GM19023 (cell line): ENCODE data around the gene BID.

Experiments
- ATAC-seq: cut with Tn5 transposase; IDR thresholded peaks from one replicate; pipeline ENCODE4 v1.9.1; 2021; ENCODE audit warnings: mild to moderate bottlenecking, moderate library complexity; ENCODE audit not compliant: unreplicated experiment

The BID gene

DNA sequence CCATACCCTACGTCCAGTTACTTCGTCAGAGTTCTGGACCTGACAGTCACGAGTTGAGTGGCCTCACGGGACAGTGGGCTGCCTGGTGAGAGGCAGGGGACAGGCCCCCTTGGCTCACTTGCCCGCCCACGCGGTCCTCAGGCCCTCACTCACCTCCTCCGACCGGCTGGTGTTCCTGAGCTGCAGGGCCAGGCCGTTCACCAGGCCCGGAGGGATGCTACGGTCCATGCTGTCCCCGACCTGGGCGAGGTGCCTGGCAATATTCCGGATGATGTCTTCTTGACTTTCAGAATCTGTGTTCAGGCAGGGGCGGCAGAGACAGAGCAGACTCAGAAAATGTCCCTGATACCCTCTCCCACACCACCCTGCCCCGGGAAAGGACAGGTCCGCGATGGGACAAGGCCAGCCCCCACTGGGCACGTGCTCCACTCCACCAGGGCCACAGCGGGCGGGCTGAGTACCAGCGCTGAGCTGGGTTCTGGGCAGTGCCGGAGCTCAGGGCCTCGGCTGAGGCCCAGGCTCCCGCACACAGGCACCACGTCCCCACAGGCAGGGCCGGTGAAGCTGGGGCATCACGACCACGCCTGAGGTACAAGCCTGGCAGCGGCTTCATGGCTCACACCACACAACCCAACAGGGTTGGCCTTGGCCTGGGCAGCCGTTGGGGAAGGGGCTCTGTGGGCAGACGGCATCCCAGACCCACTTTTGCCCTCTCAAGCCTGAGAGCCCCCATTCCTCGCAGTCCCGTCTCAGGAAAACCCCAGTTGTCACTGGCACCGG lies 34.9 kb downstream of the BID start:
- ATAC-seq = no peak

DNA sequence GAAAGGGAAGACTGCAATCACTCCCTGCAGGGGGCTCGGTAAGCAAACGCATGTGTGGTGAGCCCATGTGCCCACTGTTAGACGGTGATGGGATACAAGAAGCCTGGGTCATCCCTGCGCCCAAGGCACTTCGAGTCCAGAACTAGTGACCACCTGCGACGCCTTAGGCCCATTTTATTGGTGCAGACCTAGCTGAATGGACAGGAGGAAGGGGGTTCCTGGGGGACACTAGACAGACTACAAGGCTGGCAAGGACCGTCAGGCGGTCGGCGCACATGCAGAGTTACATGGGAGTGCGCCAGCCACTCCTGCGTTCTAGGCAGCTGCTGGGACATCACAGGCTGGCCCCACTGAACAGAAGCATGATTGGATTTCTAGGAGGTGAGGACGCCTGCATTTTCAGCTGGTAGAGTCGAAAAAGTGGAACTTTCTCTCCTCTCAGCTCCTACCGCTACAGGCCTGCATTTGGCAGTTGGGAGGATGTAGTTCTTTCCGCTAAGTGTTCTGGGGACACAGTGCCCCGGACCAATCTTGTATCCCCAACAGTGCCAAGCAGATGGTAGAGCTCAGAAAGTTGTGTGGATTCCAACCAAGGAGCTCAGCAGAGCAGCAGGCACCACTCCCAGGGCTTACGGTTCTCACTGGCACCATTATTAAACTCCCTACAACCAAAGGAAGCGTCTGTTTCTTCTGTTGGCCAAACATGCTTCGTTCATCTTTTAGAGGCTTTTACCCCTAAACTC lies 35.7 kb downstream of the BID start:
- no peak for ATAC-seq

DNA sequence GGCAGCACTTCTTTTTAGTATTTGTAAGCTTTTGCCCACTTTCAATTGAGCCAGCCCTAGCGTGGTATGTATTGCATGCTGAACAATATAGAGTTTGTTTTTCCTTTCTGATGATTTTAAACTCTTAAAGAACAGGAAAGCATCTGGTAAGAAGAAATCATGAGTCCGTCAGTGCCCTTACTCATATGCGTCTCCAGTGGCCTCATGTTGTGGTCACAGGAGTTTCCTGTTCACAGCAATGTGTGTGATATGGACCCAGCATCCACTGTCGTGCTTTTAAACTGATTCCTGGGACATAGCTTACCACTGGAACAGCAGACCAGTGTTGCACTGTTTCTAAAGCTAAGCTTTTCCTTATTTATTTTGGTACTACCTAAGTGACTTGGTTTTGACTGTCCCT lies 40.1 kb downstream of the BID start:
- ATAC-seq = no peak

DNA sequence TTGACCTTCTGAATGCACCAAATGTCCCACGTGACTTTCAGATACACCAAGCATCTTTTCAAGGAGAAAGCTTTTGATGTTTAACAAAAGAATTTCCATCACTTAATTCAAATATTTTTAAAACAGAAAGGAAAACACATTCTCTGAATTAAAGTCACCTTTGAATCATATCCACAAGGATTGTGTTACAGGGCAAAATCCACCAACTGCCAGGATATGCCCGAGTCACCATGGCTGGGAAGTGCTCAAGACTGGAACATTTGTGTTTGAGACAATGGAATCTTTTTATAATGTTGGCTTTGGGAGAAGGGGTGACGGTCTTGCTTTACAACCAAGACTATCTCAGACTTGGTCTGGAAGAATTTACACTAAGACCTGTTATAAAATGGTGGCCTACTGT lies 40.8 kb downstream of the BID start:
- ATAC-seq = no peak

DNA sequence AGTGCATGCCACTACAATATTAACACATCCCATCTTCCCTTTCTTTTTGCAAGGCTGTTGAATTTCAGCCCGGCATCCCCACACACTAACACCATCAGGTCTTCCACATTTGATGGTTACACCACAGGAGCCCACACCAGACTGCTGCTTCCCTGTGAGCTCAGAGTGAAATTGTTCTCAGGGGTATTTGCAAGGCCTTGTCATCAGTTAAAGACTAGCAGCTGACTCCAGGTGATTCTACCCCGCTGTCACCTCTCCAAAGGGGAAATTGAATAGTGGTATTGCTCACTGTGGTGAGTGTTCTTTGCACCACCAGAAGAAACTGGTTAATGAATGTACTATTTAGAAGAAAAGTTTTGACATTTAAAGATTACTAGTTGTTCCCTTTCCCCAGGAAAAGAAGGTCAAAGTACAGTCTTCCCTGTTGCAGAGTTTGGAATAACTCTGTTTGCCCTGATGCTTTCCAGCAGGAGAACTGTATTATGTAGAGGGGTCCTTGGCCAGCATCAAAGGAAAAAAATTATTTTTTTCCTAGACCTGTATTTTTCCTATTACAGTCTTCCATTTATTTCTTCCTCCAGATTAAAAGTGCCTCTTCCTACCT lies 41.9 kb downstream of the BID start:
- ATAC-seq = no peak

DNA sequence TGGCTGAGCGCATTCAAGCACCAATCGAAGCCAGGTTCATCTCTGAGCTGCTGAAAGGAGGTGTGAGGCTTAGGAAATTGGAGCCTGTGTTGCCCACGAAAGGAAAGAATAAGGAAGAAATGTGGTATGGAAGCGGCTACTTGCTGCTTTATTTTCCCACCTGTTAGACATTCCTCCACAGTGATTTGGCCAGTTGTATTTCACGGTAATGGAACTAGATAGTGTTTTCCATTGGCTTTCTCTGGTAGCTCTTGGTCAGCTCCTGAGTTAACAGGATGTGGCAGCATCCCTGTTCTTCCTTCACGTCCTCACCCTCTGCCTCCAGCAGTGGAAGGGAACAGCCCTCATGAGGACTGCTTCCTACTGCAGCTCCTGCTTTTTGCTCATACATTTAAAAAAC lies 44.7 kb downstream of the BID start:
- no peak for ATAC-seq

DNA sequence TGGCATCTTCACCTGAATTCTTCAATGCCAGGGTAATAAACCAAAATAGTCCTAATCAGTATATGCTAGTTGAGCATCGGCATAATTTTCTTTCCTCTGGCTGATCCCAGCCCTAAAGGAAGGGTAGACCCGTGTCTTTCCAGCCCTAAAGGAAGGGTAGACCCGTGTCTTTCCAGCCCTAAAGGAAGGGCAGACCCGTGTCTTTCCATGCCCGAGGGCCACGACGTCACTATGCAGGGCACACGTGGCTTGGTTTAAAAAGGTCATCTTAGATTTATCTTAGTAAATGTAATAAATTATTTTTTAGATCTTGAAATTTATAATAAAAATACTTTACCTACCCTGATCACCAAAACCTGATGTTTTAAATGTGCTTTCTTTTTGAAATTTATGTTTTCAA lies 45.5 kb downstream of the BID start:
- no peak for ATAC-seq

DNA sequence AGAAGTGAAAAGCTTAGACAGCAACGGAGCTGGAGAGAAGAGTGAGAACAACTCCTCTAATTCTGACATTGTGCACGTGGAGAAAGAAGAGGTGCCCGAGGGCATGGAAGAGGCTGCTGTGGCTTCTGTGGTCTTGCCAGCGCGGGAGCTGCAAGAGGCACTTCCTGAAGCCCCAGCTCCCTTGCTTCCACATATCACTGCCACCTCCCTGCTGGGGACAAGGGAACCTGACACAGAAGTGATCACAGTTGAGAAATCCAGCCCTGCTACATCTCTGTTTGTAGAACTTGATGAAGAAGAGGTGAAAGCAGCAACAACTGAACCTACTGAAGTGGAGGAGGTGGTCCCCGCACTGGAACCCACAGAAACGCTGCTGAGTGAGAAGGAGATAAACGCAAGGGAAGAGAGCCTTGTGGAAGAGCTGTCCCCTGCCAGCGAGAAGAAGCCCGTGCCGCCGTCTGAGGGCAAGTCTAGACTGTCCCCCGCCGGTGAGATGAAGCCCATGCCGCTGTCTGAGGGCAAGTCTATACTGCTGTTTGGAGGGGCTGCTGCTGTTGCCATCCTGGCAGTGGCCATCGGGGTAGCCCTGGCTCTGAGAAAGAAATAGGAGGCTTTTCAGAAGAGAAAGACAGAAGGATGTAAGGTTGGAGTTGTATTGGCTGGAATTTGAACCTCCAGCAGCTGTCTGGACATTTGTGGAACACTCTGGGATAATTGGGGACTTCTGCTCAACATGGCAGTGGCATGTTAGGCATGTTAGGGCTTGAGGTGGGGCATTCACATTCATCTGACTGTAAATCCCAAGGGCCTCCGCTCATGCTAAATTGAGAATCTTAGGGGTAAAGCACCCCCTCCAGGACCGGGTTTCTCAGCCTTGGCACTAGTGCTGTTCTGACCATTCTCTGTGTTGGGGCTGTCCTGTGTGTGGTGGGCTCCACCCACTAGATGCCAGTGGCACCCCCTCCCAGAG lies 47.1 kb downstream of the BID start:
- ATAC-seq = no peak

DNA sequence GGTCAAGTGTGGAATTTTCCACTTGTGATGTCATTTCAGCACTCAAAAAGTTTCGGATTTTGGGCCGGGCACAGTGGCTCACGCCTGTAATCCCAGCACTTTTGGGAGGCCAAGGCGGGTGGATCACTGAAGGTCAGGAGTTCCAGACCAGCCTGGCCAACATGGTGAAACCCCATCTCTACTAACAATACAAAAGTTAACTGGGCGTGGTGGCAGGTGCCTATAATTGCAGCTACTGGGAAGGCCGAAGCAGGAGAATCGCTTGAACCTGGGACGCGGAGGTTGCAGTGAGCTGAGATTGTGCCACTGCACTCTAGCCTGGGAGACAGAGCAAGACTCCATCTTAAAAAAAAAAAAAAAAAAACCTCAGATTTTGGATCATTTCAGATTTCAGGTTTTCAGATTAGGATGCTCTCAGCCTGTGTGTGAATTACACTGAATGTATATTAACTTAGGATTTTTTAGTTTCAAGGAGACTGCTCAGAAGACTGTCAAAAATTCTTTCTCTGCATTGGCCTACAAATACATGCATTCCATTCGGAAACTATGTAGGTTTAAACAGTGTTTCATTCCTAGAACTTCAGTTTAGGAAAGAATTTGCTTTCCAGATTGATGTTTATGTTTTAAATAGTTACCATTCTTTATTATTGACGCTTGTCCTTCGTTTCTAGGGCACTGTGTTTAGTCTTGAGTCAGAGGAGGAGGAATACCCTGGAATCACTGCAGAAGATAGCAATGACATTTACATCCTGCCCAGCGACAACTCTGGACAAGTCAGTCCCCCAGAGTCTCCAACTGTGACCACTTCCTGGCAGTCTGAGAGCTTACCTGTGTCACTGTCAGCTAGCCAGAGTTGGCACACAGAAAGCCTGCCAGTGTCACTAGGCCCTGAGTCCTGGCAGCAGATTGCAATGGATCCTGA lies 48.0 kb downstream of the BID start:
- ATAC-seq = no peak

DNA sequence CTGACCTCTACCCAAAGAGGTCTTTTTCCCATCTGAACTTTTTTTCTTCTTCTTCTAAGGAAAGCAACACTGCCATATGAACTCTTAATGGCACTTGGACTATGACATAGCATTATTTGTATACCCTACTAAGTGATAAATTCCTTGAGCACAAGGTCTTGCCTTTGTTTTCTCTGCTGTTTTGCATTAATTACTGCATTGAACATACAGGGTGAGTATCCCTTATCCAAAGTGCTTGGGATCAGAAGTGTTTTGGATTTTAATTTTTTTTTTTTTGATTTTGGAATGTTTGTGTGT lies 48.8 kb downstream of the BID start:
- ATAC-seq = no peak

DNA sequence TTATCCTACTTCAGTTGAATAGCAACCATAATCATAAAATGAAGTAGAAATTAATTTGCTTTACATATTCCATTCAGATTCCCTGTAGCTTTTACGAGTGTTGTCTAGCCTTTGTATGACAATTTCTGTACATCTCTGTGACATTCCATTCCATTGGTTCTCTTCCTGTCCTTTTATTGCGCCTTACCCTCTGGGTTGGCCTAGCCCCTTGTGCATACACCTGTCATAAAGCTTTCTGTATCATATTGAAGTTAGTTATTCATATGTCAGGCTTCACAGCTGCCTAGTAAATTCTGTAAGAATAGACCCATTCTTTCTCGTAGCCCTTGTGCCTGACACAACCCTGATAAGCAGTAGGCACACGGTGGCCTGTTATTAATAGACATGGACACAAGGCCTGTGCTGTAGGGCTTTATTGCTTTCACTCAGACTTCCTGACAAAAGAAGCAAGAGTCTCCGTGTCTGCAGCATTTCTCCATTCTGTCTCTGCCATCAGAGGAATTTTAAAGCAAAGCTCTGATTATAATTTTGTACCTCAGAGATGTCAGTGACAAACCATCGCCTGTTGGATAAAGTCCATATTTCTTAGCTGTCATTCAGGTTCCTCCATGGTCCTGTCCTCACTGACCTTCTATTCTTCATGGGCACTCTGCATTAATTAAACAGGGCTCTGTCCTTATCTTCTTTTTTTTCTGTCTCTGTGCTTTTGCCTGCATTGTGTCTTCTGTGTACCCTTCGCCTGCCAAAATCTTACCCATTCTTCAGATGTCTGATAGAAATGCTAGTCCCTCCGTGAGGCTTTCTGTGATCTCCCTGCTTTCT lies 49.4 kb downstream of the BID start:
- ATAC-seq = no peak

DNA sequence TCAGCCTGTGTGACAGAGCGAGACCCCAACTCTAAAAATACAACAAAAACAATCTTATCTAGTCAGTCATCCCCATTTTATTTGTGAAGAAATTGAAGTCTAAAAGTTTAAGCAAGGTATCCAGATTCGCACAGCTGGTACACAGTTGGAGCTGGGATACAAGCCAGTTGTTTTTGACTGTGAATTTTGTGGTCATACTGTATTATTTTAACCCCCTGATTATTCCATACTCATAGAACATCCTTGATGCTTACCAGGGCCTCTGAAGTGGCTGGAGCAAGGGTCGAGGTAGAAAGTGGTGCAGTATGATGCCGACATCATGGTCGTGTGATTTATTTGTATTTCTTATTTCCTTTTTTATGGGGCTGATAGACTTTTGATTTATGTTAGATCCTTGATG lies 50.0 kb downstream of the BID start:
- ATAC-seq = no peak

DNA sequence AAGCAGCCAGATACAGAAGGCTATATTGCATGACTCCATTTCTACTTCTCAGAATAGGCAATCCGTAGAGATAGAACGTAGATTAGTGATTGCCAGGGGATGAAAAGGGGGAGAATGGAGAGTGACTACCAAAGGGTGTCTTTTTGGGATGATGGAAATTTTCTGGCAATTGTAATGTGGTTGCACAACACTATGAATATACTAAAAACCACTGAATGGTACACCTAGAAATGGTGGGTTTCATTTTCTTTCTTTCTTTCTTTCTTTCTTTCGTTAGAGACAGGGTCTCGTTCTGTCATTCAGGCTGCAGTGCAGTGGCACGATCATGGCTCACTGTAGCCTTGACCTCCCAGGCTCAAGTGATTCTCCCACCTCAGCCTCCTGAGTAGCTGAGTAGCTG lies 54.4 kb downstream of the BID start:
- no peak for ATAC-seq

DNA sequence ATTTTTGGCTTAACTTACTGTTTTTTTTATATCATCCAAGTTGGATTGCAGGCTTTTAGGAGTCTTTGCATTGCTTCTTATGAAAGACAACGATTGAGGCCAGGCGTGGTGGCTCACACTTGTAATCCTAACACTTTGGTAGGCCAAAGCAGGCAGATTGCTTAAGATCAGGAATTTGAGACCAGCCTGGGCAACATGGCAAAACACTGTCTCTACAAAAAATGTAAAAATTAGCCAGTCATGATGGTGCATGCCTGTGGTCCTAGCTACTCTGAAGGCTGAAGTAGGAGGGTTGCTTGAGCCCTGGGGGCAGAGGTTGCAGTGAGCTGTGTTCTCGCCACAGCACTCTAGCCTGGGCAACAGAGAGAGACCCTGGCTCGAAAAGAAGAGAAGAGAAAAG lies 56.6 kb downstream of the BID start:
- ATAC-seq = no peak

DNA sequence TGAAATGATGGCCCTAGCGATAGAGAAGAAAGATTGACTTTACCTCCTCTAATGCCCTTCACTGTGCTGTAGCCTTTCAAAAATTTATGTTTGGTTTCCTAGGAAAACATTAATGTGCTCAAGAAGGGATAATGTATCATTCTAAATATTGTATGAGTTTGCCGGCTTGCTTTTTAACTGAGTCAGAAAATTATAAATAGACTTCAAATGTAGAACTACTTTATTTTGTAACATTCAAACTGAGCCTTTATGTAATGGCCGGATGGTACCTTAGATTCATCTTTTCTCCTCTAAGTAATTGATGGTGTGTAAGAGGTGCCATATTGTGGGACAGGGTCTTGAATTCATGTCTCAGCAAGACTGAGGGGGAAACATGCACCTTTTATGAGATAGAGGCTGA lies 57.7 kb downstream of the BID start:
- no peak for ATAC-seq

DNA sequence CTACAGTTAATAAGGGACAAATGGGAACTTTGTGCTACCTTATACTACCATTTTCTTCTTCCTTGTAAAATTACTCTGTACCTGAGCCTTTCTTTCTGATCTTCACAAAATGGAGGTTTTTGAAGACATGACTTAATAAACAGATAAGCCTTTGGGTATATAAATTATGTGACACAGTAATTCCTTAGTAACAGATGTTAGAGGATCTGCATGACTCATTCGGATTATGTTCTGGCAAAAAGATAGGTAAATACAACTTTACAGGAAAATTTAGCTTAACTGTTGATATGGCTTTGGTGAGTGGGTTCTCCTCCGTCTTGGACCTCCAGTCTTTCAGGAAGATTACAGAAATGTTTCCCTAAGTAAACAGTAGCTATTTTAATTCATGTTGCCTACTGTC lies 61.8 kb downstream of the BID start:
- ATAC-seq = no peak

DNA sequence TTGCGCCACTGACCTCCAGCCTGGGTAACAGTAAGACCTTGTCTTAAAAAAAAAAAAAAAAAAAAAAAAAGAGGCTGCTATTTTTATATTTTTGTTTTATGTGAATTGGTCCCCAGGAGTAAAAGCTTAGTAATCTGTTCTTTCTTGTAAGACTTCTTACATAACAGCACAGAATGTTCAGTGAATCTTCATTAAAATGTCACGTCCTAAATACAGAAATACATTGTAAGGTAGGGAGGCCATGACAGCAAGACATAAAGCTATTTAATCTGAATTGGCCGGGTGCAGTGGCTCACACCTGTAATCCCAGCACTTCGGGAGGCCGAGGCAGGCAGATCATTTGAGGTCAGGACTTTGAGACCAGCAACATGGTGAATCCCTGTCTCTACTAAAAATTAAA lies 64.2 kb downstream of the BID start:
- ATAC-seq = no peak

DNA sequence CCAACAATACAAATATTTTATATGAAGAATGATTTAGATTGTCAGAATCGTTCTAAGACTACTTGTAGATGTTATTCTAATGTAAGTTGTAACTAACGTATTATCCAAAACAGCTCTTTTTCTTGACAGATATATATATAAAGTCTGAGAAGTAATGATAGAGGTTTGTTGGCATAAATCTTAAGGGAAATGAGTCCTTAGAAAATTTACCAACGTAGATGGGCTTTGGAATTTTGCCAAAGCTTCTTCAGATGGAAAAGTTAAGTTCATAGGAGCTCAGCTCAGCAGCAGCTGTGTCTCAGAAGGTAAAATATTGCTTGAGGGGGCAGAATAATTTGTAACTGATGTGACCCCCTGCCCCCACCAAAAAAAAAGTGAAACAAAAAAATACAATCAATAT lies 66.7 kb downstream of the BID start:
- ATAC-seq = no peak

DNA sequence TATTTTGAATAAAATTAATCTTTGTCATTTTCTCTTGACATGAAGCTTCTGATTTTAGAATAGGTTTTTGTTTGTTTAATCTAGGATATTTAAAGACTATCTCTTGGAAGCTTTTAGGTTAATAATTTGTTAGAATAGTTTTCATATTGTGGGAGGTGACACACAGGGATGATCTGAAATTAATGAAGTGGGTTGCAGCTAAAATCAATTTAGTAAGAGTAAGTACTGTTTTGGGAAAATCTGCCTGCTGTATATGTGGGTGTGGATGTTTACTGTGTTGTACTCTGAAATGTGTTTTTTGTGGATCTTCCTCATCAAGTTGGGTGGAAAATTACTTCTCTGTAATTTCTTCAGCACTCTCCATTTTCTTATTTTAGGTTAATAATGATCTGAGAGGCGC lies 67.3 kb downstream of the BID start:
- no peak for ATAC-seq
